Epidermal melanocyte (primary cell): Measurements from ENCODE around the gene SMPDL3B.

Experiments used
- DNase-seq: peaks from one replicate; pipeline ENCODE4 v3.0.0; 2011; ENCODE audit warnings: low spot score; ENCODE audit not compliant: insufficient read length

Gene SMPDL3B

DNA sequence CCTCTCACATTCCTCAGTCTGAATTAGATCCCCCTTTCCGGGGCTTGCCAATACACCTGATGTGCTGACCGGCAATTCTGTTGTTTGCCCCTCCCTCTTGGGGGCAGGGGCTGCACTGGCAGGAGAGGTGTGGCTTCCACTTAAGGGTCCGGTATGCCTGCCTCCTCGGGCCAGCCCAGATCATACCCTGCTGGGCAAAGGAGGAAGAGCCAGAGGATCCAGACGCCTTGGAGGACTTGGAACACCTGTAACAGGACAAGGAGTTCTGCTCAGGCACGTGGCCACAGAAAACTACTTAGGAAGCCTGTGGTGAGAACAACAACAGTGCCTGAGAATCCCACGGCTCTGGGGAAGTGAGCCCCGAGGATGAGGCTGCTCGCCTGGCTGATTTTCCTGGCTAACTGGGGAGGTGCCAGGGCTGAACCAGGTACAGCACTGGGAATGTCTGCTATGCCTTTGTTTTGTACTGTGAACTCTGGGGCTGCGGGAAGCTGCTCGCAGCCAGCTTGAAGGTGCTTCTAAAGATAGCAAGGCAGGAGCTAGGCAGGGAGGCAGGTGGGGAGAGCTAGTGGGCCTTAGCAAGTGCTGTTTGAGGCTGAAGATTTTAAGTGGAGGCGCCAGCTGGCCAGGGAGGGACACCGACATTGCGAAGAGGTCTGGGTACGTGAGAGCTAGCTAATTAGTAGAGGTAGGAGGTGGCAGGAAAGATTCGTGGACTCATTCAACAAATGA is at the start of gene SMPDL3B:
SMPDL3B (plus strand) TSS at position 183 of the 732 bp plus-strand sequence; CDS start at position 367, 184 bp downstream.
- DNase-seq: no peak

DNA sequence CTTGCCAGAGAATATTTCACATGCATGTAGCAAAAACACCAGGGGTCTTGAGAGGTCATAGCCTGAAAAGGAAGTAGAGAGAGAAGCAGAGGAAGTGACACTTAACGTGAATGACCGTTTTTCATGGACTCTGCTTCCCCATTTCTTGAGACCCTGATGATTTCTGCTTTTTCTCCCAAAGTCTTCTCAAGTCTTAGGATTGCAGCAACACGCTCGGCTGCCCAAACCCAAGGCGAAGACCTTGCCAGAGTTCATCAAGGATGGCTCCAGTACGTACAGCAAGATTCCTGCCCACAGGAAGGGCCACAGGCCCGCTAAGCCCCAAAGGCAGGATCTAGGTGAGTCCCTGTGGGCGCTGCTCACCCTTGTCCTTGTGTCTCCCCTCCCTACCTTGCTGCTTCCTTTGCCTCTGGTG is 49.7 kb upstream of the SMPDL3B start:
- no peak for DNase-seq

- DNase-seq: no peak
These were observed 49.0 kb upstream of the SMPDL3B start for GRCh38 chr1:27885621-27886352.

DNA sequence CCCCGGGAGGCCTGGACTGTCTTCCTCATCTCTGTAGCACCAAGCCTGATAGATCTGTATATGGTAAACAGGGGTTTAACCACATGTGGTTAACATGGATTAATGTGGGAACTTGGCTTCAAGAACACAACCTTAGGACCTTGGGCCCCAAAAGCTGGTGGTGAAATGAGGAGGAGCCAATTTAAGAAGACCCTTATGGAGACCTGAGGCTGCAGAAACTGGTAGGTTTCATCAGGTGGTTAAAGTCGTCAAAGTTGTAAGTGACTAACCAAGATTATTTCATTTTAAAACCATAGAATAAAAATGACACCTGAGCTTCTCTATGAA is 48.5 kb upstream of the SMPDL3B start:
- DNase-seq: no peak

GRCh38 chr1:27886744-27887143 is 48.1 kb upstream of the SMPDL3B start:
- DNase-seq: no peak

GRCh38 chr1:27887215-27888021 is 47.4 kb upstream of the SMPDL3B start:
- DNase-seq: no peak

- no peak for DNase-seq
These were observed 45.3 kb upstream of the SMPDL3B start for GRCh38 chr1:27889506-27889905.

DNA sequence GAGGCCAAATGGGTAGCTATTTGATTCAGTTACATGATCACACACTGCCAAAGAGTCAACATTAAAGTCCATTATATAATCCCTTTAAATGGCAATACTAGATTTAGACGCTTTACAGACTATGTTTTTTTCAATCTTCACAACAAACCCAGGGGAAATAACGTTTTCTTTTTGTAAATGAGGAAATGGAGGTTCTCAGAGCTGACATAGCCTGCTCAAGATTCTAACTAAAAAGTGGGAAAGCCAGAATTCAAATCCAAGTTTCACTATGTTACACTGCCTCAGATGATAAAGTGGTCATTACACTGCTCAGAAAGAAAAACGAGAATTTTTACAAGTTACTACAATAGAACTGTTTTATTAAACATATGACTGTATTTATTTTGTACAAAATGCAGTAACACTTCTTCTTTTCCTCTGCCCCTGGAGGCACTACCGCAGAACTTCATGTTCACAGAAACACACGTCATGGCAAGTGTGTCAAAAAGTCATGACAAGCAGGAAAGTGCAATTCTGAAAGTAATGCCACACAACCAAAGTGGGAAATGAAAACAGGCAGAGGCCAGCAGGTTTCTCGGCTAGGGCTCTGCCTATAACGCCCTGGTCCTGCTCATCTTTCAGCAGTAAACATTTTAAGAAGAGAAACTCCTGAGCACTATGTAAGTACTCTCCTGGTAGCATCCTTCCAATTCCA is 43.5 kb upstream of the SMPDL3B start:
- no peak for DNase-seq

DNA sequence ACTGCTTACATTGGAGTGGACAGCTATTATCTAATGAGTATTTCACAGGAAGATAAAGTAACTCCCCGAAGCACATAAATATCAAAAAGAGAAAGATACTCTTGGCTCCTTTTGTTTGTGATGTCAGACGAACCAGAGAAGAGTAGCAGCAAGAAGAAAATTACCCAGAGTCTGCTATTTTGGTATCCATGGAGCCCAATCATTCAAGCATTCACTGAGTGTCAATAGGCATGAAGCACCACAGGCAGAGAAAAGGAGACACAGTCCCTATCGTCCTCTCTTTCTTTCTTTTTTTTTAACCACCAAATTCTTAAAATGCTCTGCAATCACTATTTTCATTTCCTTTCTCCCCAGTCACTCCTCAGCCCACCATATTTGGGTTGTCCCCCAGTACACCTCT is 40.3 kb upstream of the SMPDL3B start:
- no peak for DNase-seq

DNA sequence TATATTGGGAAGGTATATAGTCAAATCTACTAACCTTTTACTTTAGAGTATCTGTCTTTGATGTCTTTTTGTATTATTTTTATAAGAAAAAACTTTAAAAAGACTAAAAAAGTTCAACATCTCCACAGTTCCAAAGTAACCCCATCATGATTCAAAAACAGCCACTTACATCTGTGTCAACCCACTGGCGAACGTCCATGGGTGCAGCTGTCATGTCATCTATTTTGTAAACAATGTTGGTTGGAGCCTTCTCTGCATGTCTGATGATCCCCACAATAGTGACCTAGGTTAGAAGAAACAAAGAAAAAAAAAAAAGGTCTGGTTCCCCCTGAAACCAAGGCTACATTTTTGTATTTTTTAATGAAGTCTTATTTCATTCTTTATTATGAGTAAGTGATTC is 28.0 kb upstream of the SMPDL3B start:
- no peak for DNase-seq

GRCh38 chr1:27912429-27912828 is 22.4 kb upstream of the SMPDL3B start:
- no peak for DNase-seq

GRCh38 chr1:27915082-27915575 is 19.7 kb upstream of the SMPDL3B start:
- no peak for DNase-seq

DNA sequence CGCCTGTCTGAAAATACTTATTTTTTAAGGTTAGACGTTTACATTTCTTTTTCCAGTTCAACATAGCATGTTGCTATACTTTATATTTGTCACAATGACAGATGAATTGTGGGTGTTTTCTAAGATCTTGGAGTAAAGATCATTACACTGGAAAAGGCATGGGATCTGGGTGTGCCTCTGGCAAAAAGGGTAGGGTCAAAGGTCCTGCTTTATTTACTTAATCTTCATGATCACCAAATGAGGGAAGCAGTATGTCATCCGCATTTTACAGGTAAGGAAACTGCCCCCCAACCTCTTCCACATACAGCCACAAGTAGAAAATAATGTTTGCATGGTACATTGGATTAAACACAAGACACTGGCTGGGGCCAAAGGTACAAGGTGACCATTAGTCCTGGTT is 12.5 kb upstream of the SMPDL3B start:
- DNase-seq: no peak

DNA sequence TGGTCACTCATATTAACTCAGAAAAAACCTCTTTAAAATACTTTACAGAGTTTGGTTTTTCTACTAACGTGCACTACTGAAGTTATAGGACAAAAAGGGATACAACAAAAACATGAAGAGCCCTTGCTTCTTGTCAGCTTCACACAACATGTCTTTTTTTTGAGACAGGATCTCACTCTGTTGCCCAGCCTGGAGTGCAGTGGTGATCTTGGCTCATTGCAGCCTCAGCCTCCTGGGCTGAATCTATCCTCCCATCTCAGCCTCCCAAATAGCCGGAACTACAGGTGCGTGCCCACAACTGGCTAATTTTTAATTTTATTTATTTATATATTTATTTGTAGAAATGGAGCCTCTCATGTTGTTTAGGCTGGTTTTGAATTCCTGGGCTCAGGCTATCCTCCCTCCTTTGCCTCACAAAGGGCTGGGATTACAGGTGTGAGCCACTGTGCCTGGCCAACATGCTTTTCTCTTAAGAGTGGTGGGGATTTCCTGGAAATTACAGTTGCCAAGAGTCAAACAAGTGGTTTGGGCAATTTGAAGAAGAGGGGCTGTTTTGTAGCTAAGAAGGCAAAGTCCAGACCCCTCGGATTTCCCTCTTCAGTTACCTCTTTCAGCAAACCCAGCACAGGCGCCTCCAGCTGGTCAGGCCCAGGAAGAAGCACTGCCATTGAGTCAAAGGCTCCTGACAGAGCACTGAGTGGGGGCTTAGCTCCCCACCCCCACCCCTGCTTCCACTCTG is 6.4 kb upstream of the SMPDL3B start:
- no peak for DNase-seq

GRCh38 chr1:27931184-27931583 is 3.6 kb upstream of the SMPDL3B start:
- no peak for DNase-seq

DNA sequence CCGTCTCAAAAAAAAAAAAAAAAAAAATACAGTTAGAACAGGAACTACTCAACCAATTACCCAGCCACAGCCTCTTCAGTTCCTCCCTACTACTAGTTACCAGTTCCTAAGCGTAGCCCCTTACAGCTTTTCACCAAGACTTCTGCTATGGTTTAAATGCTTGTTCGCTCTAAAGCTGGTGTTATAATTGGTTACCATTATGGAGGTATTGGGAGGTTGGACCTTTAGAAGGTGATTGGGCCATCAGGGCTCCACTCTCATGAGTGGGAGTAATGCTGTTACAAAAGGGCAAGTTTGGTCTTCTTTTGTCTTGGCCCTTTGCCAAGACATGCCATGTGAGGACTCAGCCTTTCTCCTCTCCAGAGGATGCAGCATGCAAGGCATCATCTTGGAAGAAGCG is 3.0 kb upstream of the SMPDL3B start:
- no peak for DNase-seq

DNA sequence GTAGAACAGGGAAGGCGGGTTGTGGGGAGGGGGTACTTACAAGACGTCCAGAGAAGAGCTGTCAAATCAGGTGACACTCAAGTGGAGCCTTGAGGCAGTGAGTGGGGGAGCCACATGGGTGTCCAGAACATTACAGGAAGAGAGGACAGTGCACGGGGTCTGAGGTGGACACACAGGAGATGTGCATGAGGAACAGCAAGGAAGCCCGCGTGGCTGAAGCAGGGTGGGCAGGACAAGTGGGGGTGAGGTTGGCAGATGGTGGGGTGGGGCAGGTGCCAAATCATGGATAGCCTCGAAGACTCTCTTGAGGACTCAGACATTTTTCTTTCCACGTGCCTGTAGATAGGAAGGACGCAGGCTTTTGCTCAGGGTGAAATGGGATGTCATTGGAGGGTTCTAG is 921 bp downstream of the SMPDL3B start:
- no peak for DNase-seq

DNA sequence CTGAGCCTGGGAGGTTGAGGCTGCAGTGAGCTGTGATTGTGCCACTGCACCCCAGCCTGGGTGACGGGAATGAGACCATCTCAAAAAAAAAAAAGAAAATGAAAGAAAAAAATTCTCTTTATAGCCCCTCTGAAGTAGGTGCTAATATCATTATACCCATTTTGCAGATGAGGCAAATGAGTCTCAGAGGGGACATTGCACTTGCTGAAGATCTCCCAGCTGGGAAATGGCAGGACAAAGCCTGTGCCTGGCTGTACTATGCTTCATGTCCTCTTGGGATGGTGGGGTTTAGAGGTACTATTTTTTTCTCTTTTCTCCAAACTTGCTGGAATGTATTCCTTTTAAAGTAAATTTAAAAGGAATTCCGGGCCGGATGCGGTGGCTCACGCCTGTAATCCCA is 1.6 kb downstream of the SMPDL3B start:
- no peak for DNase-seq

DNA sequence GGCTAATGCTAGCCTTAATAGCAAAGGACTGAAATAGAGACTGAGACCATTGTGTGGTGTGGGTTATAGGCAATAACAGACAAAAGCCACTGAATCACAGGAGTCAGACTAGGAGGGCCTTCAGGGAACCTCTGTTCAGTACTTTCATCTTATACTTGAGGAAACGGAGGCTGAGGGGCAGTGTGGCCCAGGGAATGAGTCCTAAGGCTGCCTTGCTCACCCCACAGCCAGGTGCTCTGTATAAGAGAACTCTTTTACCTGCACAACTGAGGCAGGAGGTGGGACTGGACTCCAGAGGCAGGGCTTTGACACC is 2.7 kb downstream of the SMPDL3B start:
- DNase-seq: no peak

DNA sequence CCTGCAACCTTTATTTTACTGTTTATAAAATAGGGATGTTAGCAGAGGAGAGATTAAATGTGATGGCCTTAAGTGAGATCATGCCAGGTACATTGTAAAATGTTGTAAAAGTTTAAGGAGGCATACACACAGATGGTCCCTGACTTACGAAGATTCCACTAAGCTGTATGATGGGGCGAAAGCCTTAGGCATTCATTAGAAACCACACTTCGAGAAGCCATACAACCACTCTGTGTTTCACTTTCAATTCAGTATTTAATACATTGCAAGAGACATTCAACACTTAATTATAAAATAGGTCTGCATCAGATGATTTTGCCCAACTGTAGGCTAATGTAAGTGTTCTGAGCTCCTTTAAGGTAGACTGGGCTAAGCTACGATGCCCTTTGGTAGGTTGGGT is 3.7 kb downstream of the SMPDL3B start:
- no peak for DNase-seq

DNA sequence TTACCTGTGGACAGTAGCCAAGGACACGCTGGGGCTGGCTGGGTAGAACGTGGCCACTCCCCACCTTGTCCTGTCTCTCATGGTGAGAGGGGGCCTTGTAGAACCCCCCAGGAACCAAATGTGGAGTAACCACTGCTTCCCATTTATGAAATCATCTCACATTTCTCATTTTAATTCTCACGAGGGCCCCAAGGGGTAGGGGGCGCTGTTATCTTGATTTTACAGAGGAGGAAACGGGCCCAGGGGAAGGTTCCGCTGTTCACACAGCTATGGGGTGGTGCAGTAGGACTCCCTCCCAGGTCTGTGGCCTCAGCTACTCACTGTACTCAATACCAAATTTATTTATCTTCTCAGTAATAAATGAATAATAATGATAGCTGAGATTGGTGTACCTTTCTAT is 5.5 kb downstream of the SMPDL3B start:
- DNase-seq: no peak
